ENCODE results near the gene VPS35L. TPM values are rescaled to one million over a fixed set of nuclear protein-coding genes. Genes with fewer than 3 reads are reported as not detected.

The VPS35L gene
- total and polyA plus RNA-seq, 2 of the 13 experiments (the other 11 are each of a cell fraction or from before 2014, with no cell fraction given) = 1.4 to 1.6 TPM

GRCh38 chr16:19506965-19507364, 48.5 kb upstream of the VPS35L start:
- 98% methylated on average over 4 of the region's 4 CpGs for WGBS (ENCODE audit: low lambda C conversion rate)
- Histone ChIP-seq H4K20me1 (ENCODE audit: insufficient read depth, low read length) (no peaks in the 10 kb centered on the region), H3K36me3 (replicated peaks in 1 of 2; ENCODE audit: control insufficient read depth in 1 of 2, insufficient read depth in 2 of 2, low read length in 2 of 2) (peaks cover 22 to 67% of the 10 kb centered on the region in 2 experiments), H3K4me1 (ENCODE audit: insufficient read depth, low read length) (no peaks in the 10 kb centered on the region), H3K4me2 (ENCODE audit: low read depth, low read length) (no peak overlapping the region), H3K9me3 (ENCODE audit: low read length) (no peaks in the 10 kb centered on the region), H3K4me3 (replicated peaks in 1 of 3; ENCODE audit: insufficient read depth in 1 of 3, low read depth in 2 of 3, low read length in 3 of 3) (no peak overlapping the region), H3K27ac (ENCODE audit: extremely low read length, insufficient read depth, low read length) (no peak overlapping the region), H3K27me3 (ENCODE audit: control insufficient read depth in 1 of 2, insufficient read depth in 2 of 2, low read length in 2 of 2) (no peaks in the 10 kb centered on the region), H3K79me2 (ENCODE audit: insufficient read depth, low read length) (no peaks in the 10 kb centered on the region), H3K9ac (ENCODE audit: insufficient read depth, low read depth, low read length) (no peak overlapping the region), H2AFZ (ENCODE audit: low read length) (no peak overlapping the region)
- no peak for FAIRE-seq
- ChIA-PET CTCF (ENCODE audit: low intra/inter-chr PET ratio, low total read pairs) (no interaction called here), POLR2A (no interaction called here)
- no peak for DNase-seq (ENCODE audit: low spot score)
- in situ Hi-C loops (cut with HindIII; ENCODE audit: extremely low pct_ligation_motif_present, low pct_unique_long_range_greater_than_20kb) = loop anchor here (10.0 kb wide), 1 partner anchor 282 kb away; no protein-coding TSS in a partner anchor
- intact Hi-C loops (cut with micrococcal nuclease; ENCODE audit: unreplicated experiment) = no loop called here
- no TSS peak for BruUV-seq (replicated peaks)
- TF ChIP-seq ZHX2 (IDR thresholded peaks at IDR 0.05; ENCODE audit: low read depth) = no peak
- TF ChIP-seq ZHX2 (CRISPR knock-in tag; IDR thresholded peaks at IDR 0.05; ENCODE audit: borderline replicate concordance) = no peak
- TF ChIP-seq ZNF780A (CRISPR knock-in tag; IDR thresholded peaks at IDR 0.05) = no peak
- TF ChIP-seq CHD2 (IDR thresholded peaks at IDR 0.05; ENCODE audit: low read depth, low read length) = no peak
- TF ChIP-seq SIX1 (CRISPR knock-in tag; IDR thresholded peaks at IDR 0.05; ENCODE audit: borderline replicate concordance) = no peak
- TF ChIP-seq FOXK1 (CRISPR knock-in tag; IDR thresholded peaks at IDR 0.05; ENCODE audit: borderline replicate concordance, low read depth) = no peak
- no peak for ATAC-seq

Measured in HepG2 (cell line).